IMR-90 (cell line): ENCODE results near the gene HELZ. TPM values are rescaled to one million over a fixed set of nuclear protein-coding genes. Genes with fewer than 3 reads are reported as not detected.

Experiments used
- ATAC-seq: fragments of 200-7000 bp; cut with Tn5 transposase; 2 replicates; pipeline ENCODE4 v1.9.1; 2020; ENCODE audit warnings: low read depth, mild to moderate bottlenecking, moderate library complexity
- BruUV-seq: library from RNA; stranded (reverse); fragments of 400-500 nt; replicated peaks from 2 replicates; lab custom pipeline; 2021; lab: Mats Ljungman, UMichigan
- CTCF ChIA-PET: fragments of 300-600 bp; formaldehyde crosslinking; extraction: SDS; loops from one replicate; lab custom pipeline; 2021; ENCODE audit warnings: antibody characterized with exemption; lab: Yijun Ruan, JAX
- POLR2A ChIA-PET: fragments of 300-600 bp; sonication (Branson Sonifier 250); formaldehyde crosslinking; loops from one replicate; lab custom pipeline; 2022; ENCODE audit warnings: antibody characterized with exemption; ENCODE audit not compliant: unreplicated experiment; lab: Charles Lee
- DNase-seq: peaks from one replicate; pipeline ENCODE4 v3.0.0; 2013
- H2AFZ ChIP-seq: replicated peaks from 2 replicates; pipeline ENCODE3; 2013; ENCODE audit warnings: low read length, mild to moderate bottlenecking; ENCODE audit not compliant: poor library complexity
- H2AK5ac ChIP-seq: 2 replicates; pipeline ENCODE4 v1.6.1; 2013; ENCODE audit warnings: low read depth, low read length, inconsistent platforms
- H2AK9ac ChIP-seq: replicated peaks from 2 replicates; pipeline ENCODE3; 2013; ENCODE audit warnings: mild to moderate bottlenecking, low read depth, low read length, moderate library complexity; ENCODE audit not compliant: poor library complexity
- H2BK120ac ChIP-seq: 2 replicates; pipeline ENCODE4 v1.6.1; 2013; ENCODE audit warnings: low read depth, low read length, inconsistent platforms
- H2BK15ac ChIP-seq: 3 replicates; pipeline ENCODE4 v1.6.1; 2013; ENCODE audit warnings: low read depth, low read length, inconsistent platforms
- H2BK20ac ChIP-seq: 2 replicates; pipeline ENCODE4 v1.6.1; 2013; ENCODE audit warnings: low read depth, mild to moderate bottlenecking, inconsistent platforms, low read length, moderate library complexity
- H2BK5ac ChIP-seq: 2 replicates; pipeline ENCODE4 v1.6.1; 2013; ENCODE audit warnings: mild to moderate bottlenecking, low read depth, low read length, inconsistent platforms; ENCODE audit not compliant: poor library complexity, severe bottlenecking
- H3K14ac ChIP-seq: replicated peaks from 2 replicates; pipeline ENCODE4 v1.6.1; 2013; ENCODE audit warnings: low read depth, low read length, inconsistent platforms
- H3K18ac ChIP-seq: 2 replicates; pipeline ENCODE4 v1.6.1; 2013; ENCODE audit warnings: low read depth, low read length, control low read depth
- H3K23ac ChIP-seq: 2 replicates; pipeline ENCODE4 v1.6.1; 2013; ENCODE audit warnings: low read depth, low read length, inconsistent platforms
- H3K27ac ChIP-seq: 2 replicates; pipeline ENCODE4 v1.5.1; 2013; ENCODE audit warnings: mild to moderate bottlenecking, control low read depth, low read length; ENCODE audit not compliant: insufficient read depth
- H3K27me3 ChIP-seq: 2 replicates; pipeline ENCODE4 v1.6.1; 2013; ENCODE audit warnings: low read length; ENCODE audit not compliant: control insufficient read depth, insufficient read depth
- H3K36me3 ChIP-seq: 2 replicates; pipeline ENCODE4 v1.6.1; 2013; ENCODE audit warnings: low read length, mixed read lengths; ENCODE audit not compliant: control insufficient read depth, insufficient read depth
- H3K4ac ChIP-seq: 2 replicates; pipeline ENCODE4 v1.6.1; 2013; ENCODE audit warnings: low read depth, low read length, inconsistent platforms
- H3K4me1 ChIP-seq: 2 replicates; pipeline ENCODE4 v1.6.1; 2013; ENCODE audit warnings: low read length, mixed read lengths; ENCODE audit not compliant: control insufficient read depth, insufficient read depth
- H3K4me2 ChIP-seq: 2 replicates; pipeline ENCODE4 v1.6.1; 2013; ENCODE audit warnings: low read depth, mild to moderate bottlenecking, control low read depth, low read length, moderate library complexity
- H3K4me3 ChIP-seq: 2 replicates; pipeline ENCODE4 v1.5.1; 2013; ENCODE audit warnings: low read depth, mild to moderate bottlenecking, control low read depth, low read length, moderate library complexity; ENCODE audit not compliant: insufficient read depth
- H3K56ac ChIP-seq: 2 replicates; pipeline ENCODE4 v1.6.1; 2013; ENCODE audit warnings: low read length, inconsistent platforms; ENCODE audit not compliant: insufficient read depth; ENCODE audit errors: extremely low read depth
- H3K79me1 ChIP-seq, 2 experiments: 2 replicates each; pipeline ENCODE4 v1.6.1; 2013; ENCODE audit warnings: low read length in 2 of 2, inconsistent platforms in 1 of 2, low read depth in 1 of 2
- H3K9ac ChIP-seq: 2 replicates; pipeline ENCODE4 v1.6.1; 2013; ENCODE audit warnings: low read depth, low read length, control low read depth
- H3K9me1 ChIP-seq: 2 replicates; pipeline ENCODE4 v1.6.1; 2013; ENCODE audit warnings: low read length, inconsistent platforms; ENCODE audit not compliant: insufficient read depth
- H3K9me3 ChIP-seq: 2 replicates; pipeline ENCODE4 v1.6.1; 2013; ENCODE audit warnings: low read length; ENCODE audit not compliant: control insufficient read depth, insufficient read depth
- H4K20me1 ChIP-seq: 2 replicates; pipeline ENCODE4 v1.6.1; 2013; ENCODE audit warnings: low read length, inconsistent platforms; ENCODE audit not compliant: insufficient read depth
- H4K5ac ChIP-seq: 2 replicates; pipeline ENCODE4 v1.6.1; 2013; ENCODE audit warnings: mild to moderate bottlenecking, low read depth, low read length, control low read depth
- H4K8ac ChIP-seq, 2 experiments: 2 replicates each; pipeline ENCODE4 v1.6.1; 2013; ENCODE audit warnings: low read depth in 2 of 2, low read length in 2 of 2, control low read depth in 1 of 2, inconsistent platforms in 1 of 2
- H4K91ac ChIP-seq: 2 replicates; pipeline ENCODE4 v1.6.1; 2013; ENCODE audit warnings: low read depth, low read length, inconsistent platforms; ENCODE audit not compliant: insufficient read depth
- CEBPB ChIP-seq: IDR thresholded peaks from 2 replicates; pipeline ENCODE4 v1.6.1; 2012; ENCODE audit warnings: low read depth, low read length, improper control_type of control experiment
- FOS ChIP-seq: fragments of 150-350 bp; IDR thresholded peaks from 2 replicates; pipeline ENCODE4 v1.6.1; 2016; ENCODE audit warnings: low read depth, low read length
- MAFK ChIP-seq: IDR thresholded peaks from 2 replicates; pipeline ENCODE4 v1.6.1; 2012; ENCODE audit warnings: low read depth, low read length, improper control_type of control experiment
- MAZ ChIP-seq: IDR thresholded peaks from 2 replicates; pipeline ENCODE4 v1.6.1; 2012; ENCODE audit warnings: low read depth, mild to moderate bottlenecking, low read length, improper control_type of control experiment, moderate library complexity, borderline replicate concordance
- NFE2L2 ChIP-seq: fragments of 150-350 bp; IDR thresholded peaks from 2 replicates; pipeline ENCODE4 v1.6.1; 2016; ENCODE audit warnings: low read depth, mild to moderate bottlenecking, low read length
- POLR2A ChIP-seq: IDR thresholded peaks from 2 replicates; pipeline ENCODE4 v1.6.1; 2012; ENCODE audit warnings: mild to moderate bottlenecking, low read depth, low read length
- SMC3 ChIP-seq: fragments of 150-350 bp; IDR thresholded peaks from 2 replicates; pipeline ENCODE4 v1.6.1; 2016; ENCODE audit warnings: low read depth, mild to moderate bottlenecking, antibody characterized with exemption, low read length, moderate library complexity
- WGBS, 2 experiments: methylation state at CpG; one replicate each; pipeline versions ENCODE4 v1.1.5 to v1.1.7; 2013; ENCODE audit warnings: missing lambda C conversion rate in 2 of 2; ENCODE audit not compliant: insufficient read length in 1 of 2; ENCODE audit errors: extremely low coverage in 2 of 2; 5-methylcytosine and 5-hydroxymethylcytosine counted together
- dilution Hi-C: fragments of 300-500 bp; cut with HindIII; formaldehyde crosslinking; loops from one replicate; pipeline ENCODE4 v1.14.3; 2018; ENCODE audit warnings: low sequenced_read_pairs; ENCODE audit not compliant: unreplicated experiment
- in situ Hi-C: fragments of 300-500 bp; cut with MboI; formaldehyde crosslinking; loops from 3 replicates; pipeline ENCODE4 v1.14.3; 2019; ENCODE audit warnings: low sequenced_read_pairs, inconsistent platforms, mixed read lengths
- intact Hi-C: fragments of 100-400 bp; cut with micrococcal nuclease; formaldehyde crosslinking; loops from 2 replicates; pipeline ENCODE4 v1.10.0; 2022
- polyA plus RNA-seq, 3 experiments: library from polyadenylated mRNA; depleted of rRNA; stranded (reverse); fragments of >200 nt; gene quantifications; 2 replicates each; pipeline ENCODE4 v1.2.3, GENCODE V29; 2012; ENCODE audit warnings: low replicate concordance in 1 of 3
- total RNA-seq: library from RNA; depleted of rRNA; stranded (reverse); fragments of >200 nt; gene quantifications from 2 replicates; pipeline ENCODE4 v1.2.3, GENCODE V29; 2012
- TF ChIP-seq, protein P1 (sequence below): fragments of 150-350 bp; IDR thresholded peaks from 2 replicates; pipeline ENCODE4 v1.6.1; 2017; ENCODE audit warnings: mild to moderate bottlenecking, antibody characterized with exemption, low read length, low read depth
- TF ChIP-seq, protein P2 (sequence below): conservative IDR thresholded peaks from 2 replicates; pipeline ENCODE4 v1.5.1; 2012; ENCODE audit warnings: mild to moderate bottlenecking, low read depth, low read length, improper control_type of control experiment

Gene HELZ
- total and polyA plus RNA-seq, 2 of the 4 experiments (the other 2 are of a cell fraction): 8.0 to 60.6 TPM

DNA sequence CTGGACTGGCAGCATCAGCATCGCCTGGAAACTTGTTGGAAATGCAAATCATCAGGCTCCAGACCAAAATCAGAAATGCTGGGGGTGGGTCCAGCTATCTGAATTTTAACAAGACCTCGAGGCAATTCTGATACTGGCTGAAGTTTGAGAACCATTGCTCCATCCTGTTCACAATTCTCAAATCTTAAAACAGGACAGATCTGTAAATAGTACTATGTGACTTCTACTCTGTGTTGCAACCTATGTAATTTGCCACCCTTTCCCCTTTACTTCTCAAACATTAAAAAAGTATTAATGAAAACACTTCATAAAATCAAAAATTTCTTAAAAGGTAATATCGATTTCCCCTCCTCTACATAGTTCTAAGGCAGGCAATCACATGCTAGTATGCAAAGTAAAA is 172.1 kb downstream of the HELZ start:
- H3K79me1 ChIP-seq: no peaks in the 10 kb centered on the region; a peak in 1 of 4 replicates
- H2BK5ac ChIP-seq: no peak overlapping the region
- H3K27me3 ChIP-seq: no peaks in the 10 kb centered on the region
- H2AK9ac ChIP-seq: no peak overlapping the region
- H4K5ac ChIP-seq: no peak overlapping the region
- H2BK20ac ChIP-seq: no peak overlapping the region
- CTCF ChIA-PET: no interaction called here
- intact Hi-C loops: loop anchor here (2.0 kb wide), 1 partner anchor 16 kb away; no protein-coding TSS in a partner anchor
- no peak overlapping the region for H2AK5ac ChIP-seq
- no TSS peak for BruUV-seq
- H3K18ac ChIP-seq: no peak overlapping the region
- H4K8ac ChIP-seq: no peak overlapping the region
- POLR2A ChIA-PET: interaction anchor here (0.6 kb wide), 1 partner anchor 10 kb away, joined by 7 read pairs; no protein-coding TSS in a partner anchor
- peaks cover 7% of the 10 kb centered on the region for H3K36me3 ChIP-seq
- H4K20me1 ChIP-seq: no peaks in the 10 kb centered on the region
- no peak overlapping the region for H3K27ac ChIP-seq
- H3K9ac ChIP-seq: no peak overlapping the region
- dilution Hi-C loops: no loop called here
- in situ Hi-C loops: no loop called here
- H2AFZ ChIP-seq: no peak overlapping the region
- H3K4me2 ChIP-seq: no peak overlapping the region
- no peak overlapping the region for H4K91ac ChIP-seq
- no peak overlapping the region for H3K56ac ChIP-seq
- TF ChIP-seq MAZ (no peak), FOS (no peak), CEBPB (no peak), MAFK (no peak), NFE2L2 (no peak), SMC3 (no peak), POLR2A (no peak)
- TF ChIP-seq, protein P1, sequence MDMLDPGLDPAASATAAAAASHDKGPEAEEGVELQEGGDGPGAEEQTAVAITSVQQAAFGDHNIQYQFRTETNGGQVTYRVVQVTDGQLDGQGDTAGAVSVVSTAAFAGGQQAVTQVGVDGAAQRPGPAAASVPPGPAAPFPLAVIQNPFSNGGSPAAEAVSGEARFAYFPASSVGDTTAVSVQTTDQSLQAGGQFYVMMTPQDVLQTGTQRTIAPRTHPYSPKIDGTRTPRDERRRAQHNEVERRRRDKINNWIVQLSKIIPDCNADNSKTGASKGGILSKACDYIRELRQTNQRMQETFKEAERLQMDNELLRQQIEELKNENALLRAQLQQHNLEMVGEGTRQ: no peak
- TF ChIP-seq, protein P2, sequence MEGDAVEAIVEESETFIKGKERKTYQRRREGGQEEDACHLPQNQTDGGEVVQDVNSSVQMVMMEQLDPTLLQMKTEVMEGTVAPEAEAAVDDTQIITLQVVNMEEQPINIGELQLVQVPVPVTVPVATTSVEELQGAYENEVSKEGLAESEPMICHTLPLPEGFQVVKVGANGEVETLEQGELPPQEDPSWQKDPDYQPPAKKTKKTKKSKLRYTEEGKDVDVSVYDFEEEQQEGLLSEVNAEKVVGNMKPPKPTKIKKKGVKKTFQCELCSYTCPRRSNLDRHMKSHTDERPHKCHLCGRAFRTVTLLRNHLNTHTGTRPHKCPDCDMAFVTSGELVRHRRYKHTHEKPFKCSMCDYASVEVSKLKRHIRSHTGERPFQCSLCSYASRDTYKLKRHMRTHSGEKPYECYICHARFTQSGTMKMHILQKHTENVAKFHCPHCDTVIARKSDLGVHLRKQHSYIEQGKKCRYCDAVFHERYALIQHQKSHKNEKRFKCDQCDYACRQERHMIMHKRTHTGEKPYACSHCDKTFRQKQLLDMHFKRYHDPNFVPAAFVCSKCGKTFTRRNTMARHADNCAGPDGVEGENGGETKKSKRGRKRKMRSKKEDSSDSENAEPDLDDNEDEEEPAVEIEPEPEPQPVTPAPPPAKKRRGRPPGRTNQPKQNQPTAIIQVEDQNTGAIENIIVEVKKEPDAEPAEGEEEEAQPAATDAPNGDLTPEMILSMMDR: no peak
- H3K9me1 ChIP-seq: 0 out of 2 replicates have a peak, but pooled peaks cover 2% of the 10 kb centered on the region
- no peak overlapping the region for H3K23ac ChIP-seq
- no peak overlapping the region for H3K14ac ChIP-seq
- no peak for DNase-seq
- H3K9me3 ChIP-seq: no peaks in the 10 kb centered on the region
- no peak for ATAC-seq
- no peaks in the 10 kb centered on the region for H3K4me1 ChIP-seq
- no peak overlapping the region for H3K4ac ChIP-seq
- no peak overlapping the region for H2BK120ac ChIP-seq
- no CpG with 5 or more reads among the region's 3 CpGs for WGBS, 2 experiments
- H3K4me3 ChIP-seq: no peak overlapping the region
- no peak overlapping the region for H2BK15ac ChIP-seq
